Glutamatergic neuron (in vitro differentiated cells): Measurements from ENCODE around the gene CTBP2. TPM values are rescaled to one million over a fixed set of nuclear protein-coding genes. Genes with fewer than 3 reads are reported as not detected.

Source experiments
- DNase-seq: peaks from one replicate; pipeline ENCODE4 v3.0.0; 2022
- H3K27ac Mint-ChIP-seq: one replicate; pipeline ENCODE4 v1.8.0; 2020; ENCODE audit warnings: mild to moderate bottlenecking, mixed read lengths, inconsistent platforms; ENCODE audit not compliant: unreplicated experiment
- H3K27me3 Mint-ChIP-seq: one replicate; pipeline ENCODE4 v1.8.0; 2020; ENCODE audit warnings: mild to moderate bottlenecking, moderate library complexity, mixed read lengths, inconsistent platforms; ENCODE audit not compliant: unreplicated experiment
- H3K36me3 Mint-ChIP-seq: one replicate; pipeline ENCODE4 v1.8.0; 2020; ENCODE audit warnings: mild to moderate bottlenecking, mixed read lengths, inconsistent platforms; ENCODE audit not compliant: unreplicated experiment
- H3K4me1 Mint-ChIP-seq: one replicate; pipeline ENCODE4 v1.8.0; 2020; ENCODE audit warnings: mild to moderate bottlenecking, low read depth, mixed read lengths, inconsistent platforms; ENCODE audit not compliant: unreplicated experiment
- H3K4me3 Mint-ChIP-seq: one replicate; pipeline ENCODE4 v1.8.0; 2020; ENCODE audit warnings: mild to moderate bottlenecking, mixed read lengths, inconsistent platforms; ENCODE audit not compliant: unreplicated experiment
- H3K9me3 Mint-ChIP-seq: one replicate; pipeline ENCODE4 v1.8.0; 2020; ENCODE audit warnings: mild to moderate bottlenecking, moderate library complexity, mixed read lengths, inconsistent platforms; ENCODE audit not compliant: unreplicated experiment
- CTCF ChIP-seq: fragments of 200-600 bp; sonication (generic); IDR thresholded peaks from one replicate; pipeline ENCODE4 v1.5.0; 2021; ENCODE audit not compliant: partially characterized antibody, unreplicated experiment
- total RNA-seq: library from RNA; stranded (reverse); fragmentation: NEBNext Ultra II Directional; extraction: Animal tissue kit (Norgen Biotek cat#: 25700); gene quantifications from one replicate; pipeline ENCODE4 v1.2.1, GENCODE V29; 2021; ENCODE audit not compliant: unreplicated experiment

The CTBP2 gene
- total RNA-seq, 1 donor from 2014 or later = 174 TPM

- Mint-ChIP-seq H3K4me1 (peaks cover 52% of the 10 kb centered on the region), H3K36me3 (peaks cover 4% of the 10 kb centered on the region), H3K27ac (peak overlapping the region; percentile 84)
Measured at GRCh38 chr10:125027871-125028869, 132.2 kb downstream of the CTBP2 start.

GRCh38 chr10:125026974-125027735 is 133.2 kb downstream of the CTBP2 start:
- Mint-ChIP-seq H3K27ac (no peak overlapping the region), H3K4me1 (peaks cover 53% of the 10 kb centered on the region), H3K4me3 (no peak overlapping the region), H3K9me3 (peaks cover 15% of the 10 kb centered on the region), H3K27me3 (peaks cover 3% of the 10 kb centered on the region), H3K36me3 (peaks cover 1% of the 10 kb centered on the region)
- DNase-seq = no peak
- no peak for TF ChIP-seq CTCF

More at GRCh38 chr10:125027871-125028869, 132.2 kb downstream of the CTBP2 start:
- Mint-ChIP-seq H3K4me3 (peak overlapping the region; percentile 47), H3K27me3 (peaks cover 4% of the 10 kb centered on the region), H3K9me3 (peaks cover 16% of the 10 kb centered on the region)
- TF ChIP-seq CTCF = no peak
- DNase-seq = no peak

- peaks cover 54% of the 10 kb centered on the region for H3K4me1 Mint-ChIP-seq
Measured at GRCh38 chr10:125026036-125026931, 134.1 kb downstream of the CTBP2 start.

GRCh38 chr10:125025341-125025740 is 135.0 kb downstream of the CTBP2 start:
- DNase-seq = no peak
- Mint-ChIP-seq H3K36me3 (no peaks in the 10 kb centered on the region), H3K4me1 (peaks cover 60% of the 10 kb centered on the region), H3K27me3 (peaks cover 7% of the 10 kb centered on the region), H3K9me3 (peaks cover 27% of the 10 kb centered on the region), H3K4me3 (no peak overlapping the region), H3K27ac (peak overlapping the region; percentile 56)
- TF ChIP-seq CTCF = no peak

More at GRCh38 chr10:125026036-125026931, 134.1 kb downstream of the CTBP2 start:
- TF ChIP-seq CTCF = no peak
- Mint-ChIP-seq H3K27ac (no peak overlapping the region), H3K4me3 (no peak overlapping the region), H3K36me3 (no peaks in the 10 kb centered on the region), H3K9me3 (peaks cover 20% of the 10 kb centered on the region), H3K27me3 (peaks cover 5% of the 10 kb centered on the region)
- DNase-seq = no peak
